Vagina (tissue), 2 donors: ENCODE data around the gene CHRDL1. TPM values are rescaled to one million over a fixed set of nuclear protein-coding genes. Genes with fewer than 3 reads are reported as not detected.

Source experiments
- DNase-seq, 2 donors: peaks; one replicate each; pipeline ENCODE4 v3.0.0-alpha.2; 2017; ENCODE audit errors: extremely low spot score in 2 of 2
- H3K27ac ChIP-seq: fragments of 200-600 bp; sonication (generic); one replicate; pipeline ENCODE4 v1.5.1; 2019
- H3K27me3 ChIP-seq: fragments of 200-600 bp; sonication (generic); one replicate; pipeline ENCODE4 v1.5.1; 2019
- H3K36me3 ChIP-seq, 2 donors: fragments of 200-600 bp; sonication (generic); one replicate each; pipeline ENCODE4 v1.5.1; 2017 to 2019
- H3K4me1 ChIP-seq: fragments of 200-600 bp; sonication (generic); one replicate; pipeline ENCODE4 v1.5.1; 2019
- H3K4me3 ChIP-seq, 2 donors: fragments of 200-600 bp; sonication (generic); 1 replicate in 1 of 2; 2 replicates in 1 of 2; pipeline ENCODE4 v1.5.1; 2016 to 2019
- H3K9me3 ChIP-seq: fragments of 200-600 bp; sonication (generic); one replicate; pipeline ENCODE4 v1.5.1; 2019
- POLR2A ChIP-seq, 2 donors: fragments of 450-650 bp; IDR thresholded peaks; one replicate each; pipeline ENCODE4 v1.6.1; 2017; ENCODE audit warnings: antibody characterized with exemption in 2 of 2, mild to moderate bottlenecking in 2 of 2, moderate library complexity in 2 of 2
- POLR2AphosphoS5 ChIP-seq, 2 donors: sonication (generic); formaldehyde crosslinking; IDR thresholded peaks; one replicate each; pipeline ENCODE4 v1.9.0; 2017; ENCODE audit warnings: antibody characterized with exemption in 2 of 2, mild to moderate bottlenecking in 2 of 2, low read depth in 1 of 2; ENCODE audit not compliant: insufficient read depth in 1 of 2
- intact Hi-C: fragments of 100-400 bp; cut with DNase I; formaldehyde crosslinking; loops from one replicate; pipeline ENCODE4 v1.15.1; 2023
- total RNA-seq: library from RNA; depleted of rRNA; stranded (reverse); fragments of >200 nt; gene quantifications from one replicate; pipeline ENCODE4 v1.2.3, GENCODE V29; 2016
- TF ChIP-seq, protein P1 (sequence below), 3 experiments: fragments of 450-650 bp in 2 of 3; fragments of 200-600 bp in 1 of 3; sonication (generic) in 1 of 3; IDR thresholded peaks; one replicate each; pipeline ENCODE4 v1.5.1; 2017 to 2019; ENCODE audit warnings: antibody characterized with exemption in 3 of 3, mild to moderate bottlenecking in 2 of 3, moderate library complexity in 2 of 3

Gene CHRDL1
- total RNA-seq, 1 donor from 2014 or later: 36.8 TPM

- intact Hi-C loops: no loop called here
- no peaks in the 10 kb centered on the region for H3K36me3 ChIP-seq
- no peaks in the 10 kb centered on the region for H3K27me3 ChIP-seq
- H3K4me1 ChIP-seq: no peaks in the 10 kb centered on the region
- H3K4me3 ChIP-seq: no peak overlapping the region
- no peak overlapping the region for H3K27ac ChIP-seq
- DNase-seq: no peak
- TF ChIP-seq POLR2A (IDR thresholded peaks at IDR 0.05): no peak
- no peaks in the 10 kb centered on the region for H3K9me3 ChIP-seq
Measured at GRCh38 chrX:110733166-110733565, 62.5 kb downstream of the CHRDL1 start.

DNA sequence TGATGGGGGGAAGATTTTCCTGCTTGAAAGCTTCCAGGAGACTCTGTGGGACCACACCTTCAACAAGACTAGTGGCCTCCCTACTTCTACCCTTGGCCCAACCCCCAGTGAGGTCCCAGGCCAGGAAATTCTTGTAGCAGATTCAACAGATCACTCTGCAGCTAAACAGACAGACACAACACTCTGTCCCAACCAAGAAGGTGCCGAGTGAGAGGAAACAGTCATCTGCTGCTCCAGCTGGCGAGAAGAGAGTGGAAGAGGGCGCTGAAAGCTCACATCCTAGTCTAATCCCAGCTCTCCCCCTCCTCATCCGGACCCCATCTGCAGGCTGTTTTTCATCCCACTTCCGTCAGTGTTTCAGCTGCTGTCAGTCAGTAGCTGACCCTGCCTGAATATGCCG is 63.4 kb downstream of the CHRDL1 start:
- DNase-seq: no peak
- H3K27ac ChIP-seq: no peak overlapping the region
- H3K9me3 ChIP-seq: no peaks in the 10 kb centered on the region
- intact Hi-C loops: no loop called here
- no peaks in the 10 kb centered on the region for H3K4me1 ChIP-seq
- no peaks in the 10 kb centered on the region for H3K36me3 ChIP-seq
- no peak for TF ChIP-seq POLR2A (IDR thresholded peaks at IDR 0.05)
- no peak for TF ChIP-seq POLR2AphosphoS5 (IDR thresholded peaks at IDR 0.05; ENCODE audit: insufficient read depth in 1 of 2, low read depth in 1 of 2)
- TF ChIP-seq, protein P1, sequence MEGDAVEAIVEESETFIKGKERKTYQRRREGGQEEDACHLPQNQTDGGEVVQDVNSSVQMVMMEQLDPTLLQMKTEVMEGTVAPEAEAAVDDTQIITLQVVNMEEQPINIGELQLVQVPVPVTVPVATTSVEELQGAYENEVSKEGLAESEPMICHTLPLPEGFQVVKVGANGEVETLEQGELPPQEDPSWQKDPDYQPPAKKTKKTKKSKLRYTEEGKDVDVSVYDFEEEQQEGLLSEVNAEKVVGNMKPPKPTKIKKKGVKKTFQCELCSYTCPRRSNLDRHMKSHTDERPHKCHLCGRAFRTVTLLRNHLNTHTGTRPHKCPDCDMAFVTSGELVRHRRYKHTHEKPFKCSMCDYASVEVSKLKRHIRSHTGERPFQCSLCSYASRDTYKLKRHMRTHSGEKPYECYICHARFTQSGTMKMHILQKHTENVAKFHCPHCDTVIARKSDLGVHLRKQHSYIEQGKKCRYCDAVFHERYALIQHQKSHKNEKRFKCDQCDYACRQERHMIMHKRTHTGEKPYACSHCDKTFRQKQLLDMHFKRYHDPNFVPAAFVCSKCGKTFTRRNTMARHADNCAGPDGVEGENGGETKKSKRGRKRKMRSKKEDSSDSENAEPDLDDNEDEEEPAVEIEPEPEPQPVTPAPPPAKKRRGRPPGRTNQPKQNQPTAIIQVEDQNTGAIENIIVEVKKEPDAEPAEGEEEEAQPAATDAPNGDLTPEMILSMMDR (IDR thresholded peaks at IDR 0.05): no peak
- no peaks in the 10 kb centered on the region for H3K27me3 ChIP-seq
- H3K4me3 ChIP-seq: no peak overlapping the region

DNA sequence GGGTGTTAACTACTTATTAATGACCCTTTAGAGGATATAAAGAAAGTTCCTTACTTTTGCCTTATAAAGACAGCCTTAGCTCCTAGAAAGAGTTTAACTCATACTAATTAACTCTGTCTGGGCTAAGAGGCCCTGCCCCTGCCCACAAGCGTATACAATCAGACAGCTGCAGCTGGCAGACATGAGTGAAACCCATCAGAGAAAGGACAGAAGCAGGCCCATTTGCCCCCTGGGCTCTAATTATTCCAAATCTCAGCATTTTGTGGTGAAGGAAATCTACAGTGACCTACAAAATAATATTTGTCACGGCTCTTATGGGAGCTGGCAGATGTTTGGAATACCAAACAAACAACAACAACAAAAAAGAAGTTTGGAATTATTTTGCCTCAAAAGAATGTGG is 71.8 kb downstream of the CHRDL1 start:
- Histone ChIP-seq H3K27me3 (no peaks in the 10 kb centered on the region), H3K4me3 (no peak overlapping the region), H3K4me1 (no peaks in the 10 kb centered on the region), H3K9me3 (no peaks in the 10 kb centered on the region), H3K27ac (no peak overlapping the region), H3K36me3 (no peaks in the 10 kb centered on the region)
- intact Hi-C loops: no loop called here
- TF ChIP-seq POLR2AphosphoS5 (IDR thresholded peaks at IDR 0.05; ENCODE audit: insufficient read depth in 1 of 2, low read depth in 1 of 2) (no peak), POLR2A (IDR thresholded peaks at IDR 0.05) (no peak)
- TF ChIP-seq, protein P1 (IDR thresholded peaks at IDR 0.05): no peak
- DNase-seq: no peak

DNA sequence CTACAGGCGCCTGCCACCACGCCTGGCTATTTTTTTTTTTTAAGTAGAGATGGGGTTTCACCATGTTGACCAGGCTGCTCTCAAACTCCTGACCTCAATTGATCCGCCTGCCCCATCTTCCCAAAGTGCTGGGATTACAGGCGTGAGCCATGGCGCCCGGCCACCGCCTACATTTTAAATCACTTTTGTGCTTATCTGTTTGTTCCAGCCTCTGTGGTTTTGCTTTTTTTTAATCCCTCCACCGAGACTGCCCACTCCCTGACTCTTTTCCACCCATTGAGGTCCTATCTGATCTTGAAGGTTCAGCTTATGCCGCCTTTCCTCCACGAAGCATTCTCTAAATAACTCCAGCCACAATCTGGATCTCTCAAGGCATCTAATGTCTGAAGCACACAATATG is 73.5 kb downstream of the CHRDL1 start:
- Histone ChIP-seq H3K4me1 (no peaks in the 10 kb centered on the region), H3K4me3 (no peak overlapping the region), H3K27ac (no peak overlapping the region), H3K36me3 (no peaks in the 10 kb centered on the region), H3K27me3 (no peaks in the 10 kb centered on the region), H3K9me3 (no peaks in the 10 kb centered on the region)
- intact Hi-C loops: no loop called here
- DNase-seq: no peak
- TF ChIP-seq POLR2A (IDR thresholded peaks at IDR 0.05) (no peak), POLR2AphosphoS5 (IDR thresholded peaks at IDR 0.05; ENCODE audit: insufficient read depth in 1 of 2, low read depth in 1 of 2) (no peak)
- TF ChIP-seq, protein P1 (IDR thresholded peaks at IDR 0.05): no peak

DNA sequence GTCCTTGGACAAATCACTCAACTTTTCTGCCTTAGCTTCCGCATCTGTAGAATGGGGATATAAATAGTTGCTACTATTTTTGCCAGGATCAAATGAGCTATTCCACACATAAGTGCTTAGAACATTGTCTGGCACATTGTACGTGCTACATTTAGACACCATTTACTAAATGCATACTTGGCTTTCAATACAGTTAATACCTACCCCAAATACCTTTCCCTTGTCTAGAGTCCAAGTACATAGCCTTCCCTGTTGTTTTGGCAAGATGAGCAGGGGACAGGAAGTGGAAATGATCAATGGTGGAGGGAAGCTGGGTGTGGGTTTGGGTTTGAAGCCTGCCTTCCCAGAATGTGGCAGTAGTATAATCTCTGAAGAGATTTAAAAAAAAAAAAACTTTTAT is 82.0 kb downstream of the CHRDL1 start:
- intact Hi-C loops: no loop called here
- no peak for TF ChIP-seq POLR2A (IDR thresholded peaks at IDR 0.05)
- TF ChIP-seq, protein P1 (IDR thresholded peaks at IDR 0.05): no peak
- no peak for TF ChIP-seq POLR2AphosphoS5 (IDR thresholded peaks at IDR 0.05; ENCODE audit: insufficient read depth in 1 of 2, low read depth in 1 of 2)
- no peaks in the 10 kb centered on the region for H3K36me3 ChIP-seq
- no peaks in the 10 kb centered on the region for H3K4me1 ChIP-seq
- H3K4me3 ChIP-seq: no peak overlapping the region
- H3K27ac ChIP-seq: no peak overlapping the region
- DNase-seq: no peak
- H3K27me3 ChIP-seq: no peaks in the 10 kb centered on the region
- no peaks in the 10 kb centered on the region for H3K9me3 ChIP-seq

DNA sequence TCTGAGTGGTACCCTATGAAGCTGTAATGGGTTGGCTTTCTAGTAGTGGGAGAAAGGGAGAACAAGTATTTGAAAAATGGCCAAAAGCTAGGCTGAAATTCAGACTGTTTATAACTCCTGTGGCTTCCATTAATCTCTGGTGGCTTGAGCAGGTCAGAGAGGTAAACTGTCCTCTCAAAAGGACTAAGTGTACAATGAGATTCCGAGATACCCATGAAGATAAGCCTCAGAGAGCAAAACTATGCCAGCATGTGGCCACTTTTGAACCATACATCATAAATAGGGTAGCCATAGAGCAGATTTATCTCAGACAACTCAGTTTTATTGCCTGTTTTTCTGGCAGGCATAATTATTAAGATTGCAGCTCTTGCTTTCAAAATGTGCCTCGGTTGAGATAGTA is 89.2 kb downstream of the CHRDL1 start:
- Histone ChIP-seq H3K36me3 (no peaks in the 10 kb centered on the region), H3K4me3 (no peak overlapping the region), H3K27ac (no peak overlapping the region), H3K27me3 (no peaks in the 10 kb centered on the region), H3K4me1 (no peaks in the 10 kb centered on the region), H3K9me3 (no peaks in the 10 kb centered on the region)
- no peak for DNase-seq
- TF ChIP-seq, protein P1 (IDR thresholded peaks at IDR 0.05): no peak
- no peak for TF ChIP-seq POLR2AphosphoS5 (IDR thresholded peaks at IDR 0.05; ENCODE audit: insufficient read depth in 1 of 2, low read depth in 1 of 2)
- intact Hi-C loops: no loop called here
